Stimulated activated CD8-positive, alpha-beta memory T cell treated with anti-CD3 and anti-CD28 coated beads, Interleukin-12 subunit alpha, Interleukin-12 subunit beta, amount 100 ng/mL, for 24 hours (primary cell): ENCODE measurements around the gene UBE2E2.
"Not testable (repeated sequence)": the region's sequence is repeated elsewhere in the genome, so short reads cannot be mapped to it uniquely, and the experiment has no call there.

Experiments used
- DNase-seq: peaks from one replicate; pipeline ENCODE4 v3.0.0-alpha.2; 2020; ENCODE audit errors: extremely low read depth

UBE2E2 gene

DNA sequence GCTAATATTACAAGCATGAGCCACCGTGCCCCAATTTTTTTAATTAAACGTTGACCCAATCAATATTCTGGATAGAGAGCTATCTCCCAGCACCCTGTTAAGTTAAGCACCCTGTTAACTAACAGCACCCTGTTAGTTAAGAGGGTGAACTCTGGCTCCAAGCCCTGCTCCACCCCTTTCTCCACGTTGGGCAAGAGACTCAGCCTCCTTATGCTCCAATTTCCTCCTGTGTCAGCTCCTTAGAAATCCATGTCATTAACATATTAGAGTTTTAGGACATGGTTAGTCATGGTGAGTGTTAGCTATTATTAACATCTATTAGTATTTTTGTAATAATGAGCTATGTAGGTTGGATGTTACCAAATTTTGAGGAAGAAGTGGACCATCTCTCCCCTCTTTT, 385.4 kb downstream of the UBE2E2 start:
- DNase-seq = no peak

DNA sequence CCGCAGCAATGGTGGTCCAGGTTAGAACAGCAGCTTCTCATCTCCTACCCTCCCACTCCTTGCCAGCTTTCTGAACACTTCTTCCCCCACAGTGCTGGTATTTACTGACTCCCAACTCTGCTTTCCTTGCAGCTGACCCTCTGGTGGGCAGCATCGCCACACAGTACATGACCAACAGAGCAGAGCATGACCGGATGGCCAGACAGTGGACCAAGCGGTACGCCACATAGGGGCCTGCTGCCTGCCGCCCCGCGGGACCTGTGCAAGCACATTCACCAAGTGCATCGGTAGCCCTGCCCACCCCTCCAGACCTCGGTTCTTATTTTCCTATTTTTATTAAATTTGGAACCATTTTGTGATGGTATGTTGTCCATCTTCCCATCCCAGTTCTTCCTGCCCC, 386.5 kb downstream of the UBE2E2 start:
- DNase-seq = no peak

DNA sequence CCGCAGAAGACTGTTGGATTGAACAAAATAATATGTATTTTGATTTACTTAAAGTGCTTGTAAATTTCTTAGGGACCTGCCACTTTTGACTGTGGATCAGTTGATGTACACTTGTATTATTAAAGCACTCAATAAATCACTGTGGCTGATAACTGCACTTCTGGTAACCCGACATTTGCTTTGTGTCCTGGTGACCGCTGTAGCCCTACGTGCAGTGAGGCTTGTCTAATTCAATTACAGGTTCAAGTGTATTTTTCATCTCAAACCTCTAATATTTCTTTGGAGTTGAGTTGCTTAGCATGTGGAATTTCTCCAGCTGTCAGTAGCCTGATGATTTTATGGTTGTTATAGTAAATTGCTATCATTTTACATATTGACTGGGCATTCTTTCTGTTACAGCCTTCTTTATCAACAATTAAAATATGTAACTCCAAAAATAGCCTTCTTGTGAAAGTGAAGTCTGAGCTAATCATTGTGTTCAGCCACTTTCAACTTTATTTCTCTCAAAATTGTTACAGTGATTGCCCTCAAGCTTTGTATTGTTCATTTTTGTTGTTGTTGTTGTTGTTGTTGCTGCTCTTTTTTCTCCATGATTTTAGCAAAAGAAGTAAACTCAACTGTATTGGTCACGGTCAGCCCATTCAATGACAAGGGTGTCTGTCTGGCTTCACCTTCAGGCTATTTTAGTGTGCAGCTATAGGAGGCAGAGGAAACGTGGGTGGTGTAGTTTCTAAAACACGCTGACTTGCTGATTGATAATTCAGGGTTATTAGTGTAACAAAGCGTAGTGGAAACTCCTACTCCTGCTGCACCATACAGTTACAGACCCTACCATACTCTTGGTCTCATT, 387.5 kb downstream of the UBE2E2 start:
- no peak for DNase-seq

DNA sequence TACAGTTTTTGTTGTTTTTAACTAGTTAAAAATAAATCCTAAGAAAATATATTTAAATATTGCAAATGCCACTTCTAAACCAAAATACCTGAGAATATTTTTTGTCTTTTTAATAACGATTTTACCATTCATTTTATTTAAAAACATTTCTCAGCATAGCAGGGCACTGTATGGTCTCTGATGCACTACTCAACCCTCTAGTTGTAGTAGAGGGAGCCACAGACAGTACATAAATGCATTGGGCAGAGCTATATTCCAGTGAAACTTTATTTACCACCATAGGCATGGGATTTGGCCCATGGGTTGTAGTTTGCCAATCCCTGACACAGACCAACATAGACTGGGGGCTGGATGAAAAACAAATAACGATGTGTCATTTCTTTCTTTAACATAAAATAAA, 388.2 kb downstream of the UBE2E2 start:
- DNase-seq = no peak

DNA sequence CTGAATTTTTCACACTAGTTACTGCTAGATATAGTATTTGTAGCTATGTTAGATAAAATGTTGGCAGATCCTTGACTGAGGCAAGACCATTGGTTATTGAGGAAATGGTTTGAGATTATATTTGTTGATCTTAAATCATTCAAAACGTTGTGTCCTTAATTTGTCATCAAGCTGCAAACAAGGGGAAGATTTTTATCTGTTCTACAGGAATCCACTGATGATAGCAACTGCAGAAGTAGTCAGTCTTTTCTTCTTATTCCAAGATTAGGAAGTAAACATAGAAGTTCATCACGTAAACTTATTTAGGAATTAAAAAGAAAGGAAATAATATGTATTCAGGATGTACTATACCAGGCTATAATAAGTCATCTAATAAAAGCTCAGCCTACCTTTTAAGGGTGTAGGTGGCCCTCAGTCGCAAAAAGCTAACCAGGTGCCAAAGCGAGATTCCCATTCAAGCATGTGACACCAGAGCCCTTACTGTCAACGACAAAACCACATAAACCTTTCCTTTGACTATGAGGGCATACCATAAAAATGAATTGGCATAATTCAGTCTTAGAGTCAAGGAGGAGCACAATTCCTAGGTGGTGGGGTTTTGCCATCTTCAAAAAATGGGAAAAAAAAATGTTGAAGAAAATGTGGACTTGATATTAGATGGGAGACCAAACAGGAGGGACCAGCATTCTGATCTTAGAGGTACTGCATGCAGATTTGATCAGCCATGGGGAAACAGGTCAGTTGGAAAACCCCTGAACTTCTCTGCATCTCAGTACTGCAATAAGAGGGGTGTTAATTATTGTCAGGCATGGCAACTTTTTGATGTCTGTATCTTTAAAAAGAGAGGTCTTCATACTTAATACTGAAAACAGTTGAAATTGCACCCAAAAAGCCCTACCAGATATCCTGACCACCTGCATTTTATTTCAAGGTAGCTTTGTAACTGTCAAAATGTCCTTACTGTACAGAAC, 390.1 kb downstream of the UBE2E2 start:
- DNase-seq = no peak

DNA sequence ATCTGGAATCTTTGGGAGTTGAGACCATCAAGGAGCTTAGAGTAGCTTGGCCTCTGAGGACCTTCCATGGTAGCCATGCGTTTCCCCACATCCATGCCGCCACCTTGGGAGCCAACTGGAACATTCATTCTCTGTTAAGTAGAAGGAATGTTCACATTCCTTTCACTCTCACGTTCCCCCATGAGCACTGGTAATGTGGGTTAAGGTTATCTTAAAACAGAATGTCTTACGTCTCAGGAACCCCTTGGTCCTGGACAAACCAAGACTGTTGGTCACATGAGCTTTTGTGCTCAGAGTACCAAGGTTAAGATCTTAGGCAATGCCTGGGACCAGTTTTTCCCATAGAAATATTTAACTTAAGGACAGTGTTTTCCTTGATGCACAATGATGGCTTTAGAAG, 390.9 kb downstream of the UBE2E2 start:
- DNase-seq = no peak

DNA sequence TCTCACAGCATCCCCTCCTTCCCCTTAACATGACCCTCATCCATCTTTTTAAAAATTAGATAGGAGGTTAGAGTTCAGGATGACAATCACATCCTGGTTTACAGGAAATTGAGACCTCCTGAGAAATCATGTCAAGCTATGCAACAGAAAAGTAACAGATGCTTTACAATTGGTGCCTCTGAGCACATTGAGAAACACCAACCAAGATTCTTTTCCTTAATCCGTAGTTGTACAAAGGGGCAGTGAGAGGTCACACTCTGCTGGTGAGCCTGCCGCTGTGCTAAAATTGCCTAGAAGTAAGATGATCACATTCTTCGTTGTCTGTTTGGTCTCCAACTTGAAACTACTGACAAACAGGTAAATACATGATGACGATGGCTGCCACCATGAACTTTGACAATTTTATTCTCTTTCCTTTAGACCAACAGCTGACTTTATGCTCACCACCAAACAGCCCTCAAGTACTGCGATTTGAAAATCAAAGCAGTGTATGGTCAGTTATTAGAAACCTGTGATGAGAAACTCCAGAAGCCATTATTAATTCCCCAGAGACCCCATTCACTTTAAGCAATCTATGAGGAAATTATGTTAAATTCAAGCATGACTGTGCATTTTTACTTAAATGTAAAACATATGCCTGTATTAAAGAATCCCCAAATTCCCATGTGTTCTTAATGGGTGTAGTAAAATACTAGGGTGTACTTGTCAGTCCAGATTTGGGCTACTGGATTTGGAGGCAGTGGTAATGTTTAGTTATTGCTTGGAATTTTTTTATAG, 392.0 kb downstream of the UBE2E2 start:
- no peak for DNase-seq

DNA sequence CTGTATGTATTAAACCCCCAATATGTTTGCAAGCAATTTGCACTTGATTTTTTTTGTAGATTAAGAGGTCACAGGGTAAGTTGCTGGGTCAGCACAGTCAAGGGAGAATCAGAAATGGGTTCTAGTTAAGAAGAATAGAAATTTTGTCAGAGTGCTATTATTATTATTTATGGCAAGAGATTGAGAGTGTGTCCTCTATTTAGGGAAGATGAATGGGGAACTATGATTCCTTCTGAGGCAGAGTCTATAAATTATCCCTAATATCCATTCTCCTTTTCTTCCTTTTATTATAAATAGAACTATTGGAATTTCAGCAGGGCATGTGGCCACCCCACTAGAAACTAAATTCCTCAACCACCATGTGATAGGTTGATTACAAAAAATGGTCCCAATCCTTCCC, 392.7 kb downstream of the UBE2E2 start:
- no peak for DNase-seq

DNA sequence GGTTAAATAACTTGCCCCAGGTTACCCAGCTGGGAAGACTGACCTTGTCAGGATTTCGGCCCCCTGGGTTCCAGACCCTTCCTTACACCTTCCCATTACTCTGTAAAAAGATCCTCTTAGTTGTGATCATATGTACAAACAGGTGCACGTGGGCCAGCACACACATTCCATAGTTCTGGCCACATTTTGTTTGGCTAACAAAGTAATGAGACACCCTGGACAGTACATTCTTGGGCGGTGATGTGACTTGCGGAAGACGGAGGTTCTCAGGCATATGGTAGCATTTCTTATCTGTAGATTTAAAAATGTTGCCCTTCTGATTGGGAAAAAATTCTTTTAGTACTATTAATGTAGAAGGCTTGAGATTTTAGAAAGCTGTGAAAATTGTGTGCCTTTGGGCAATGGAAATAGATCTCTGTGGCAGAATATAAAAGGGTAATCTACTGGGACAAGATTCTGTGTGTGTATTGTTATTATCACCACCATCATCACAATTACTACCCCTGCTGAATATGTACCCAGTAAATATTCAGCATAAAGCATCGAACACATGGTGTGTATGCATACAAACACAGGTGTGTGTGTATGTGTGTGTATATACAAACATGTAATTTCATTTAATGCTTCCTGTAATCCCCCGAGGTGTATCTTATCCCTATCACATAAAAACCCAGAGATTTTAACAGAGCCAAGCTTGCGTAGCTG, 397.2 kb downstream of the UBE2E2 start:
- DNase-seq = no peak

DNA sequence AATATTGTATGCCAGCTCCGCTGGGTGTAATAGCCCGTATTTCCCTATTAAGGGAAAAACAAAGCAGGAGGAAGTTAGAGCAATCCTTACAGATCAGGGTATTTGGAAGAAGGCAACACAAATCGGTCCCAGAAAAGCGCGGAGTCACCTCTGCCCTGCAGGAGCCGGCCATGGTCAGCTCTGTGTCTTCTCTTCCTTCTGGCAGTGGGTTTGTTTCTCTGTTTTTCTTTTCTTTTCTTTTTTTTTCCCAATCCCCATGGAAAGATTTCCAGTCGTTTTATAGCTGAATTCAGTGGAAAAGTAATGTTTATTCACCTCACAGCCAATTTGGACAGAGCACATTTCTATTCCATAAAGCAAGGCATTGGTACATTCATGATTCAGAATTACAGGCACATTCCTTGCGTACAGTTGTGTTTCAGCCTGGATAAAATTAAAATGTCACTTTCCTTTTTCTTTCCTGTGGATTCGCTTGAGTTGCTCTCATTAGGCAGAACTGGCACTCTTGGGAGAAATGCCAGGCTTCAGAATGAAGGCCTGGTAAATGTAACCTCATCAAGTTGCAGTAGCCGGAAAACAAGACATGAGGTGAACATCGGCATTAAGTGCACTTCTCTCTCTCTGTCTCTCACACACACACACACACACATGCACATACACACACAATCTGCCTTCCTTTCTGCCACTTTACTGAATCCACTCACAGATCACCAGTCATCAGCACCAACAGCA, 398.1 kb downstream of the UBE2E2 start:
- DNase-seq = no peak

DNA sequence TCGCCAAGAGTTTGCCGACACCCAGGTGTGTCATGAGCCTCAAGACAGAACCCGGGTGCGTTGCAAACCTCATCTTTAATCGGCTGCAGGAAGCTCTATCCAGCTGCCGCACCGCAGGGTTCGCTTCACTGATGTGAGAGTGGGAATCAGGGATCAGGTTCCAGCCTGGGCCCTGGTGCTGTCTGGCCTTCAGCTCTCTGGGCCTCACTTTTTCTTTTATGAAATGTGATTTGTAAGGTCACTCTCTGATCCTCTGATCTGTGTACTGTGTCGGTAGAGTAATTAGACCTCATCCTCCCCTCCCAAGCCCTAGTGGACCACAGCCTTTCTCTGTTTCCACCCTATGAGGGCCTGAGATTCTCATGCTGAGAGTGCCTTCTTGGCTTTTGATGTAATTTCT, 399.8 kb downstream of the UBE2E2 start:
- no peak for DNase-seq

DNA sequence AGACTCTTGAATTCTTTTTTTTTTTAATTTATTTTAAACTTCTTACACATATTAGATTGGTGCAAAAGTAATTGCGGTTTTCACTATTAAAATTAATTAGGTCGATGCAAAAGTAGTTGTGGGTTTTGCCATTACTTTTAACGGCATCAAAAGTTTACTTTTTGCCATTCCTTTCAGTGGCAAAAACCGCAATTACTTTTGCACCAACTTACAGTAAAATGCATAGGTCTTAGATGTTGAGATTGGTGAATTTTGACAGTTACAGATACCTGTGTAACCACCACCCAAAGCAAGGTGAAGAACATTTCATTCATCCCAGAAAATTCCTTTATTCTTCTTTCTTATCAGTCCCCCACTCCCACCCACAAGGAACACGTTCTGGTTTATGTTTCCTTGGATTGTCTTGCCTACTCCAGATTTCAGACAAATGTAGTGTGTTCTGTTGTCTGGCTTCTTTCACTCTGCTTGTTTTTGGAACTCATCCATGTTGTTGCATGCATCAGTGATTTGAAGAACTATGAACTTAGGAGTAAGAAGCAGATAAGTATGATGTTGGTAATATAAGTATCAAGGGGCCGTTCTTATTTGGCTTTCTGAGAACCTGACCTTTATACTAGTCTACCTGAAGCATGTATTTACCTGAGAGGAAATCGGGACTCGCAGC, 404.2 kb downstream of the UBE2E2 start:
- DNase-seq = no peak

DNA sequence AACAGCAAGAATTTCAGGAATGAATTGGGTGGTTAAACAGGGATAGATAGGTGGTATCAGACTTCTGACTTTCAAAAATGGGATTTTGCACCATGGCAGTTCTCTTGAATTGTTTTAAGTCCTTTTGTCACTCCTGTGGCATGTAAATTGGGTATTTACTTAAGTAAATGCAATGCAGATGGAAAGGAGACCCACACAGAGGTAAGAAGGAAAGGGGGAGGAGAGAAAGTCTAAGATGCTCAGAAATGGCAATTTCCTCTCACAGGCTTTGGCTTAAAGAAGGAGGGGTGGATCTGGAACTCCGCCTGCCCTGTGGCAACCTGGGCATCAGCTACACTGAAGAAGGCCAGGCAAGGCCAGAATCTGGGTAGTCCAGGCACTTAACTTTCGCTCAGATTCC, 405.5 kb downstream of the UBE2E2 start:
- no peak for DNase-seq

DNA sequence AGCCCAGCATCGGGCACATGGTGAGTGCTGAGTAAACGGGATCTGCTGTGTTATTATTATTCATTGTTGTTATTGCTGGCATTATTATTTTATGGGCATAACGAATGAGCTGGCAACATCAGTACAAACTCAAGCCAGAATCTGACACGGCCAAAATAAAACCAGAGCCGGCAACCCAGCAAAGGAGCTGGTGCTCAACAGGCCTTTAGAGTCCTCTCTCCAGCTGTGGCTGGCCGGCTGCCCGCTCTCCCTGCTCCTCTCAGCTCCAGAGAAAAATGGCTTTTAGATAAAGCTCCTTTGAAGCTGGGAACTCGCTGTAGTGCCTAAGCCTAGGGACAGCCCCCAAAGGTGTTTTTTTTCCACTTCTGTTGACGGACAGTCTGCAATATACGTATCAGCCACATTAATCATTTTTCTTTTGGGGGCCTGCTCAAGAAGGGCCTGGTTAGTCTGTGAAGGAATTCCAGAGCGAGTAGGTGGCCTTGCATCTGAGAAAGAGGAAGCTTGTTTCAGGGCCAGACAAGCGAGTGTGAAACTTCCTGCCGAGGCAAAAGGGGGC, 408.7 kb downstream of the UBE2E2 start:
- DNase-seq = no peak

DNA sequence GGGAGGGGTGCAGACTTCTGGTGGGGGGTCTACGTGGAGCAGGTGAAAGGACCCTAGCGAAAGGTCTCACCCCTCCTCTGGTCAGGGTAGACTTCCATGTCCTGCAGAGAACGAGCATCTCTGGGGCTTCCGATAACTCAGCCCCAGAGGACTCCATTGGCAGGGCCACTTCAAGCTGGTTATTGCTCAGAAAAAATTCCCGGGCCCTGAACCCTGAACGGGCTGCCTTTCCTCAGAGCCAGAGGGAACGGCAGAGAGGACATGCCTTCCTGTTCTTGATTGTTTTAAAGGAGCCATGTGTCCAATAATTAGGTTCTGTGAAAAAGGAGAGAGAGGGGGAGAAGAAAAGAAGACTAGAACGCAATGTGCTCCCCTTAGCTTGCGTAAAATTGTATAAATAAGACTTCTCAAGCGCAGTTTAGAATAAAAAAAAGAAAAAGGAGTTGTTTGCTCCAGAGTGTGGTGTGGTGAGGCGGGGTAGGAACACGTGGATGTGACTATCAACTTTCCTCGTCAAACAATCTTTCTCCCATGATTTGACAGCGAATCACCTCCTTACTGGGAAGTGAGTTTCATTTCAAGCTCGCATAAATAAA, 409.3 kb downstream of the UBE2E2 start:
- DNase-seq = no peak

DNA sequence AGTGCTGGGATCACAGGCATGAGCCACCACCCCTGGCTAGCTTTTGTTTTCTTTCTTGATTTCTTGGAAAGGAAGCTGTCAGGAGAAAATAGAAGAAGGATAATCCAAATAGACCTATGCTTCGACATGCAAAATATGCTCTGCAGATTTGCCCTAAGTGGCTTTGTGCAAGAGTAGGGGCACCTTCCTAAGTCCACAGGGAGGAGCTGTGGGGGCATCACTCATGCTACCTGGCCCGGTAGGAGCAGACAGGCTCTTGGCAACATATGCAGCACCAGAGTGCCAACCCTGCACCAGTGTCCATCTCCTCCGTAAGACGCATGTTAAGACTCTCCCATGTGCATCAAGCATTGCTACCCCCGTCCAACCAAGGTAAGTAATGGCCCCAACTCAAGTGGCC, 411.9 kb downstream of the UBE2E2 start:
- no peak for DNase-seq

DNA sequence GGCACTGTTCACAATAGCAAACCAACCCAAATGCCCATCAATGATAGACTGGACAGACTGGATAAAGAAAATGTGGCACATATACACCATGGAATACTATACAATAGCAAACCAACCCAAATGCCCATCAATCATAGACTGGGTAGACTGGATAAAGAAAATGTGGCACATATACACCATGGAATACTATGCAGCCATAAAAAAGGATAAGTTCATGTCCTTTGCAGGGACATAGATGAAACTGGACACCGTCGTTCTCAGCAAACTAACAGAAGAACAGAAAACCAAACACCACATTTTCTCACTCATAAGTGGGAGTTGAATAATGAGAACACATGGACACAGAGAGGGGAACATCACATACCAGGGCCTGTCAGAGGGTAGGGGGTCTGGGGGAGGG, 415.3 kb downstream of the UBE2E2 start:
- DNase-seq = not testable (repeated sequence)

DNA sequence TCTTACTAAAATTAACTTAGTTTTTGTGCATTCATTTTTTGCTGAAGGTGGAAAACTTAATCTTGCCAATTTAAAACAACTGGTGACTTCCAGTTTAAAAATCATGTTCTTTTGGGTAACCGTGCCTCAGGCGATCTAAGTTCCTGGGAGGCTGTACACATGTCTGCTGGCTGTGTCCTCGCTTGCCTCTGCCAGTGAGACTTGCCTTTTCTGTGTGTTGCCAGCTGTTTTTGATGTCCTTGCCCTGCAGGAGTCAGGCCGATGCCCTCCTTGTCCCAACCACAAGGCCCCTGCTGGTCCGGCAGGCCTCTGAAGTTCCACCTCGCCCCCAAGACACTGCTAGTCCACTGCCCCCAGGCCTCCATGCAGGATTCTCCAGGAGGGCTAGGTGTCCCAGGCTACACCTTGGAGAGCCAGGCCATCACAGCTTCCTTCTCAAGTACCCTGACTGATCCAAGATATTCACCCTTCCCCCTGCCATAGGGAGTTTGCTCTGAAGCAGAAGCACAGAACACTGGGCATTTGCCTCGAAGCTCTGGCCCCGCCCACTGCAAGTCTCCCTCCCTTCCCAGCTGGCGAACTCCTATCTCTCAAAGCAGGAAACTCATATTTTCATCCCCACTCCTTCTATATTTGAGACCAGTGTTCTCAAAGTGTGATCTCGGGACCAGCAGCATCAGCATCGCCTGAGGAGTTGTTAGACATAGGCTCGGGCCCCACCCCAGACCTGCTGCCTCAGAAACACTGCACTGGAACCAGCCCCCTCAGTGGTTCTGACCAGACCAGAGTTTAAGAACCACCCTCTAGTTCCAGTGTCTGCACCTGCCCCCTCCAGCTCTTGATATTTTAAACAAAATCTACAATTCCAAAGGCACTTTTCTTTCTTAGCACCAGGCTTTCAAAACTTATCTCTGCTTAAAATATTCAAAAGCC, 416.8 kb downstream of the UBE2E2 start:
- DNase-seq = no peak
